Nephron (organoid): ENCODE results near the gene SMPD3.

Experiments
- H3K27ac Mint-ChIP-seq, 3 experiments: 2 replicates each; pipeline ENCODE4 v1.8.0; 2020; ENCODE audit warnings: mixed read lengths in 3 of 3, mild to moderate bottlenecking in 2 of 3, moderate library complexity in 1 of 3
- H3K27me3 Mint-ChIP-seq: 2 replicates; pipeline ENCODE4 v1.8.0; 2021; ENCODE audit warnings: low read depth, mild to moderate bottlenecking, moderate library complexity, mixed read lengths
- H3K36me3 Mint-ChIP-seq: 2 replicates; pipeline ENCODE4 v1.8.0; 2020; ENCODE audit warnings: low read depth, mixed read lengths
- H3K4me1 Mint-ChIP-seq: 2 replicates; pipeline ENCODE4 v1.8.0; 2020; ENCODE audit warnings: mixed read lengths
- H3K4me3 Mint-ChIP-seq, 3 experiments: 2 replicates each; pipeline ENCODE4 v1.8.0; 2020; ENCODE audit warnings: mild to moderate bottlenecking in 3 of 3, mixed read lengths in 3 of 3, moderate library complexity in 2 of 3
- H3K9me3 Mint-ChIP-seq: 2 replicates; pipeline ENCODE4 v1.8.0; 2020; ENCODE audit warnings: mixed read lengths
- CTCF ChIP-seq, 3 experiments: fragments of 200-600 bp; sonication (generic); IDR thresholded peaks; one replicate each; pipeline ENCODE4 v1.5.0; 2021; ENCODE audit warnings: antibody characterized with exemption in 3 of 3; ENCODE audit not compliant: unreplicated experiment in 3 of 3

Gene SMPD3

GRCh38 chr16:68421076-68421475, 27.2 kb downstream of the SMPD3 start:
- H3K4me3 Mint-ChIP-seq, result no peak overlapping the region
- peaks cover 6% of the 10 kb centered on the region for H3K27me3 Mint-ChIP-seq
- no peaks in the 10 kb centered on the region for H3K36me3 Mint-ChIP-seq
- TF ChIP-seq CTCF (IDR thresholded peaks at IDR 0.05; ENCODE audit: unreplicated experiment in 3 of 3), result no peak
- H3K4me1 Mint-ChIP-seq, result peaks cover 9% of the 10 kb centered on the region
- H3K27ac Mint-ChIP-seq, result no peak overlapping the region
- no peaks in the 10 kb centered on the region for H3K9me3 Mint-ChIP-seq

GRCh38 chr16:68420366-68420942, 27.9 kb downstream of the SMPD3 start:
- TF ChIP-seq CTCF (IDR thresholded peaks at IDR 0.05; ENCODE audit: unreplicated experiment in 3 of 3), result no peak
- peaks cover 6% of the 10 kb centered on the region for H3K27me3 Mint-ChIP-seq
- no peaks in the 10 kb centered on the region for H3K9me3 Mint-ChIP-seq
- H3K4me1 Mint-ChIP-seq, result peaks cover 9% of the 10 kb centered on the region
- no peak overlapping the region for H3K4me3 Mint-ChIP-seq
- H3K36me3 Mint-ChIP-seq, result no peaks in the 10 kb centered on the region
- no peak overlapping the region for H3K27ac Mint-ChIP-seq

- Mint-ChIP-seq H3K9me3 (no peaks in the 10 kb centered on the region), H3K27ac (no peak overlapping the region), H3K4me1 (peaks cover 9% of the 10 kb centered on the region), H3K4me3 (no peak overlapping the region), H3K36me3 (no peaks in the 10 kb centered on the region), H3K27me3 (peaks cover 9% of the 10 kb centered on the region)
- no peak for TF ChIP-seq CTCF (IDR thresholded peaks at IDR 0.05; ENCODE audit: unreplicated experiment in 3 of 3)
These were observed 30.5 kb downstream of the SMPD3 start for GRCh38 chr16:68417711-68418301.

GRCh38 chr16:68416057-68417046, 32.0 kb downstream of the SMPD3 start:
- no peaks in the 10 kb centered on the region for H3K9me3 Mint-ChIP-seq

GRCh38 chr16:68414581-68414980, 33.7 kb downstream of the SMPD3 start:
- Mint-ChIP-seq H3K4me3 (no peak overlapping the region), H3K9me3 (no peaks in the 10 kb centered on the region), H3K4me1 (peaks cover 9% of the 10 kb centered on the region), H3K27me3 (peaks cover 3% of the 10 kb centered on the region), H3K36me3 (no peaks in the 10 kb centered on the region), H3K27ac (no peak overlapping the region)
- TF ChIP-seq CTCF (IDR thresholded peaks at IDR 0.05; ENCODE audit: unreplicated experiment in 3 of 3), result no peak

More at GRCh38 chr16:68416057-68417046, 32.0 kb downstream of the SMPD3 start:
- Mint-ChIP-seq H3K27me3 (peaks cover 3% of the 10 kb centered on the region), H3K4me3 (no peak overlapping the region), H3K4me1 (peaks cover 9% of the 10 kb centered on the region), H3K27ac (peak overlapping the region in 1 of 3 experiments; percentile 12), H3K36me3 (no peaks in the 10 kb centered on the region)
- TF ChIP-seq CTCF (IDR thresholded peaks at IDR 0.05; ENCODE audit: unreplicated experiment in 3 of 3), result no peak
